Kidney epithelial cell (primary cell): ENCODE measurements around the gene FAM180A. TPM values are rescaled to one million over a fixed set of nuclear protein-coding genes. Genes with fewer than 3 reads are reported as not detected.

Experiments
- DNase-seq: peaks from one replicate; pipeline ENCODE4 v3.0.0-alpha.2; 2010; ENCODE audit warnings: low read depth
- H3K27me3 ChIP-seq: 2 replicates; pipeline ENCODE4 v1.6.0; 2011; ENCODE audit warnings: low read length; ENCODE audit not compliant: control insufficient read depth, insufficient read depth
- H3K36me3 ChIP-seq: 2 replicates; pipeline ENCODE4 v1.5.1; 2011; ENCODE audit warnings: low read length; ENCODE audit not compliant: control insufficient read depth, insufficient read depth
- H3K4me3 ChIP-seq: 2 replicates; pipeline ENCODE4 v1.5.1; 2011; ENCODE audit warnings: low read depth, mild to moderate bottlenecking, control low read depth, low read length
- CTCF ChIP-seq: IDR thresholded peaks from 2 replicates; pipeline ENCODE4 v1.5.1; 2011; ENCODE audit warnings: mild to moderate bottlenecking, moderate library complexity, low read length, control low read depth, inconsistent platforms; ENCODE audit not compliant: insufficient read depth, poor library complexity, severe bottlenecking
- total RNA-seq: library from RNA; depleted of rRNA; stranded (reverse); fragments of >200 nt; gene quantifications from 2 replicates; pipeline ENCODE4 v1.2.3, GENCODE V29; 2015

The FAM180A gene
- total RNA-seq, 1 donor from 2014 or later: not detected

- no peaks in the 10 kb centered on the region for H3K27me3 ChIP-seq
- no peak for DNase-seq
- H3K36me3 ChIP-seq: no peaks in the 10 kb centered on the region
- H3K4me3 ChIP-seq: no peak overlapping the region
- no peak for TF ChIP-seq CTCF
These were observed 30.4 kb downstream of the FAM180A start for GRCh38 chr7:135718219-135718618.

DNA sequence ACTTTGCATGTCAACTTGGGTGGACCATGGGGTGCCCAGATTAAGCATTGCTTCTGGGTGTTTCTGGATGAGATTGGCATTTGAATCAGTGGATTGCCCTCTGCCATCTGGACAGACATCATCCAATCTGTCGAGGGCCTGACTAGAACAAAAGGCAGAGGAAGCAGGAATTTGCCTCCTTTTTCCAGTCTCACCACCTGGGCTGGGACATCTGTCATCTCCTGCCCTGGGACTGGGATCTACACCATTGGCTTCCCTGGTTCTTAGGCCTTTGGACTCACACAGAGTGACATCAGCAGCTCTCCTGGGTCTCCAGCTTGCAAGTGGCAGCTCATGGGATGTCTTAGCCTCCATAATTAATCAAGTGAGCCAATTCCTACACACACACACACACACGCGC lies 30.9 kb downstream of the FAM180A start:
- no peak for DNase-seq
- Histone ChIP-seq H3K36me3 (no peaks in the 10 kb centered on the region), H3K27me3 (no peaks in the 10 kb centered on the region), H3K4me3 (no peak overlapping the region)
- no peak for TF ChIP-seq CTCF

DNA sequence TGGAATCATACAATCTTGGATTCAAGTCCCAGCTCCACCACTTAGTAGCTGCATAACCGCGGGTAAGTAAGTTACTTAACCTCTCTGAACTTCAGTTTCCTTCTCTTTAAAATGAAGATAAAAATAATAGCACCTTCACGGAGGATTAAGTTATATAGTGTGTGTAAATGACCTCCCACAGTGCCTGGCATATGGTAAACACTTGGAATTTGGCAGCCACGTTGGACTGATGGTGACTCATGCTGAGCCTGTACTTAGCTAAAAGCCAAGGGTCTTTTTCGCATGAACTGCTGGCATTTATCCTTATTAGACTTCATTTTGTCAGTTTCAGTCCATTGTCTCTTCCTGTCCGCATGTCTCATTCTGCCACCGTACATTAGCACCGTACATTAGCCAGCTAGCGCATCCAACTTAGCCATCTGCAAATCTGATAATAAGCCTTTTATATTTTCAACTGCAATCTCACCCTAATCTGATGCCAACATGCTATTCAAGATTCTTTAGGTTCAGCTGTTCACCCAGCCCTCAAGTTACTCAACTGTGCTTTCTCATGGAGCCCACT lies 31.9 kb downstream of the FAM180A start:
- no peak for TF ChIP-seq CTCF
- no peaks in the 10 kb centered on the region for H3K27me3 ChIP-seq
- no peak for DNase-seq
- H3K36me3 ChIP-seq: no peaks in the 10 kb centered on the region
- no peak overlapping the region for H3K4me3 ChIP-seq

DNA sequence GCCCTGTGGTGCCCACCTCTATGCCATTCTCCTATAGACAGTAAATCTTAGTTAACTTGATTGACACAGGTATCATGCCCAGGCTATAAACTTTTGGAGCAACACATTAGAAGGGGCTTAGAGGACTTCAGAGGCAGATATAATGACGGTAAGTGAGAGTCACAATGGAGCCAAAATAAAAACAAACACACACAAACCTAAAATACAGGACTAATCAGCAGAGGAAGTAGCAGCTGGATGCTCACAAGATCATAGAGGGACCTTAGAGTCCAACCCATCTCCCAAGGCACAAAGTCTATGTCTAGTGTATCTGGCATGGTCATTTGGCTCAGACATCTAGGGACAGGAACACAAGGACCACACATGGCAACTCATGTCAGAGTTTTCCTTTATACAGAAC lies 32.9 kb downstream of the FAM180A start:
- H3K27me3 ChIP-seq: no peaks in the 10 kb centered on the region
- no peak for TF ChIP-seq CTCF
- no peak overlapping the region for H3K4me3 ChIP-seq
- no peaks in the 10 kb centered on the region for H3K36me3 ChIP-seq
- DNase-seq: no peak

DNA sequence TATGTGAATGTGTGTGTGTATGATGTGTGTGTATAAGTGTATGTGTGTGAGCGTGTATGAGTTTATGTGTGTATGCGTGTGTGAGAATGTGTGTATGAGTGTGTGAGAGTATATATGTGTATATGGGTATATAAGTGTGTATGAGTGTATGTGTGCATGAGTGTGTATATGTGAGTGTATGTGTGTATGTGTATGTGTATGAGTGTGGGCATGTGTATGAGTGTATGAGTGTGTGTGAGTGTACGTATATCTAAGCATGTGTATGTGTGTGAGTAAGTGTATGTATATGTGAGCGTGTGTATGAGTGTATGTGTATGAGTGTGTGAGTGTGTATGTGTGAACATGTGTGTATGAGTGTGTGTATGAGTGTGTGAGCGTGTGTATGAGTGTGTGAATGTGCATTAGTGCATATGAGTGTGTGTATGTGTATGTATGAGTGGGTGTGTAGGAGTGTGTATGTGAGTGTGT lies 33.5 kb downstream of the FAM180A start:
- TF ChIP-seq CTCF: no peak
- Histone ChIP-seq H3K27me3 (no peaks in the 10 kb centered on the region), H3K4me3 (no peak overlapping the region), H3K36me3 (no peaks in the 10 kb centered on the region)
- DNase-seq: no peak

DNA sequence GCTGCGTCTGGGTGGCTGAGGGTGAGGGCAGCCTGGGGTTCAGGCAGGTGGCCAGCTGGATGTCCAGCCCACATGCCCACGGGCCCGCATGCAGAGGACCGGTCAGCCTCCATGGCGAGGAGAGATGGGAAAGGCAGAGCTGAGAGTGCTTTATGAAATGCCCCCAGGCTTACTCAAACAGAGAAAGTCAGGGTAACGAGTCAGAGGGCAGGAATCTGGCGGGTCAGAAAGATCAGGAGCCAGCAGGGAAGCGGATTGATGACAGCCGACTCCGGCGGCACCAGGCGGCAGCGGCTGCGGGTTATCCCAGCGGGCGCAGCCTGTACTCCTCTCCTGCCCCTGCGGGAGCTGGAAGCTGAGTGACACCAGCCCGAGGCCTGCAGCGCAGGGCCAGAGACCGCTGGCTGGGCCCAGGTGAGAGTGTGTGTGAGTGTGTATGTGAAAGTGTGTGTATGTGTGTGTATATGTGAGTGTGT lies 34.0 kb downstream of the FAM180A start:
- no peak overlapping the region for H3K4me3 ChIP-seq
- H3K27me3 ChIP-seq: no peaks in the 10 kb centered on the region
- DNase-seq: no peak
- TF ChIP-seq CTCF: no peak
- no peaks in the 10 kb centered on the region for H3K36me3 ChIP-seq
